SK-N-DZ (cell line): ENCODE data around the gene USP9X. TPM values are rescaled to one million over a fixed set of nuclear protein-coding genes. Genes with fewer than 3 reads are reported as not detected.
A peak's percentile ranks its signal among the peaks of the same experiment; 100 is the strongest.
"Not testable (repeated sequence)": the region's sequence is repeated elsewhere in the genome, so short reads cannot be mapped to it uniquely, and the experiment has no call there.

Experiments
- DNase-seq: peaks from one replicate; pipeline ENCODE4 v3.0.0-alpha.2; 2015; ENCODE audit warnings: low spot score
- polyA plus RNA-seq, 2 experiments: library from polyadenylated mRNA; depleted of rRNA; stranded (reverse); fragments of >200 nt; gene quantifications; 2 replicates each; pipeline ENCODE4 v1.2.3, GENCODE V29; 2014

Gene USP9X
- polyA plus RNA-seq (2014; cell fraction: cytosol; rRNA removed), result 22.7 and 26.4 TPM in 2 replicates
- 20.9 and 25.1 TPM in 2 replicates for polyA plus RNA-seq (2014; cell fraction: nucleus; rRNA removed)

- peak; percentile 87 for DNase-seq
Observed at GRCh38 chrX:41084893-41085511, at the start of gene USP9X. TSS of gene USP9X (plus strand) at chrX:41085445. CDS start at chrX:41123629, 38,184 bp downstream.

- DNase-seq, result no peak
Observed at GRCh38 chrX:41035582-41035981, 49.7 kb upstream of the USP9X start.

- DNase-seq, result no peak
Observed at GRCh38 chrX:41036668-41037326, 48.4 kb upstream of the USP9X start.

GRCh38 chrX:41043196-41043595 lies 42.0 kb upstream of the USP9X start:
- DNase-seq, result peak; percentile 11

- DNase-seq, result no peak
Observed at GRCh38 chrX:41043674-41044345, 41.4 kb upstream of the USP9X start.

- peak; percentile 21 for DNase-seq
Observed at GRCh38 chrX:41045960-41046567, 39.2 kb upstream of the USP9X start.

GRCh38 chrX:41047878-41048534 lies 37.2 kb upstream of the USP9X start:
- DNase-seq, result no peak

GRCh38 chrX:41050359-41050758 lies 34.9 kb upstream of the USP9X start:
- DNase-seq, result no peak

- DNase-seq, result no peak
Observed at GRCh38 chrX:41051288-41051687, 34.0 kb upstream of the USP9X start.

- DNase-seq, result no peak
Observed at GRCh38 chrX:41055740-41056139, 29.5 kb upstream of the USP9X start.

- not testable (repeated sequence) for DNase-seq
Observed at GRCh38 chrX:41063276-41063675, 22.0 kb upstream of the USP9X start.

GRCh38 chrX:41064018-41064417 lies 21.2 kb upstream of the USP9X start:
- DNase-seq, result no peak

- no peak for DNase-seq
Observed at GRCh38 chrX:41066391-41066790, 18.9 kb upstream of the USP9X start.

GRCh38 chrX:41066969-41067368 lies 18.3 kb upstream of the USP9X start:
- DNase-seq, result no peak

- DNase-seq, result no peak
Observed at GRCh38 chrX:41067721-41068120, 17.5 kb upstream of the USP9X start.

- no peak for DNase-seq
Observed at GRCh38 chrX:41076742-41077141, 8.5 kb upstream of the USP9X start.

- DNase-seq, result no peak
Observed at GRCh38 chrX:41081821-41082220, 3.4 kb upstream of the USP9X start.

GRCh38 chrX:41082783-41083182 lies 2.5 kb upstream of the USP9X start:
- DNase-seq, result no peak

- DNase-seq, result peak; percentile 96
Observed at GRCh38 chrX:41084044-41084892, 977 bp upstream of the USP9X start.

GRCh38 chrX:41085512-41085877 lies 250 bp downstream of the USP9X start:
- DNase-seq, result no peak
